ENCODE data around the gene TENT4A.

DNA sequence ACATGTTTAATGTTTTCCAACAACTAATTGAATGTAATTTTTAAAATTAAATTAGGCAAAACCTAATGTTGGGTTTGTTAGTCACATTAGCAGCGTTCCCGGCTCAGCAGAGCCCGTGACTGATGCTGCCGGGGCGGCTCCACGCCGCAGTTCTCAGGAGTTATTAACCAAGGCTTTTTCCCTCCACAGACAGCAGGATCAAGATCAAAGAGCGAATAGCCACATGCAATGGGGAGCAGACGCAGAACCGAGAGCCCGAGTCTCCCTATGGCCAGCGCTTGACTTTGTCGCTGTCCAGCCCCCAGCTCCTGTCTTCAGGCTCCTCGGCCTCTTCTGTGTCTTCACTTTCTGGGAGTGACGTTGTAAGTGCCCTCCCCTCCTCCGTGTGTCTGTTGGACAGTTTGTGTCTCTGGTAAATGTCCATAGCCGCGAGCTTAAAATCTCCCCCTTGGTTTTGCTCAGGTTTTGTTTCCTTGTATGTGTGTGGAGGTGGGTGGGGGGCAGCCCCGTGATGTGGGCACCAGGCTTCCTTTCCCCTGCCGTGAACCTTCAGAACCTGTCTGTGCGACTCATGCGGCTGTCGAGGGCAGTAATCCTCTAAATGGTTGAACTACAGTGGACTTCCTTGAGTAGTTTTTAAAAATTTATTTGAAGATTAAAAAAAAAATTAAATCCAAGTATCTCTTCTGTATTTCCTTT lies 37.1 kb downstream of the TENT4A start:
- no peak for TF ChIP-seq POLR2A (IDR thresholded peaks at IDR 0.05)
- TF ChIP-seq, protein P1, sequence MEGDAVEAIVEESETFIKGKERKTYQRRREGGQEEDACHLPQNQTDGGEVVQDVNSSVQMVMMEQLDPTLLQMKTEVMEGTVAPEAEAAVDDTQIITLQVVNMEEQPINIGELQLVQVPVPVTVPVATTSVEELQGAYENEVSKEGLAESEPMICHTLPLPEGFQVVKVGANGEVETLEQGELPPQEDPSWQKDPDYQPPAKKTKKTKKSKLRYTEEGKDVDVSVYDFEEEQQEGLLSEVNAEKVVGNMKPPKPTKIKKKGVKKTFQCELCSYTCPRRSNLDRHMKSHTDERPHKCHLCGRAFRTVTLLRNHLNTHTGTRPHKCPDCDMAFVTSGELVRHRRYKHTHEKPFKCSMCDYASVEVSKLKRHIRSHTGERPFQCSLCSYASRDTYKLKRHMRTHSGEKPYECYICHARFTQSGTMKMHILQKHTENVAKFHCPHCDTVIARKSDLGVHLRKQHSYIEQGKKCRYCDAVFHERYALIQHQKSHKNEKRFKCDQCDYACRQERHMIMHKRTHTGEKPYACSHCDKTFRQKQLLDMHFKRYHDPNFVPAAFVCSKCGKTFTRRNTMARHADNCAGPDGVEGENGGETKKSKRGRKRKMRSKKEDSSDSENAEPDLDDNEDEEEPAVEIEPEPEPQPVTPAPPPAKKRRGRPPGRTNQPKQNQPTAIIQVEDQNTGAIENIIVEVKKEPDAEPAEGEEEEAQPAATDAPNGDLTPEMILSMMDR (IDR thresholded peaks at IDR 0.05), result no peak
